ENCODE results near the gene SEPTIN1. TPM values are rescaled to one million over a fixed set of nuclear protein-coding genes. Genes with fewer than 3 reads are reported as not detected.

Gene SEPTIN1
- 0.95 to 2.5 TPM (median 2.2 TPM) in 5 replicates for total RNA-seq (2022; extraction: Qiagen RNA extraction)

GRCh38 chr16:30382111-30382881 lies at the start of gene SEPTIN1:
Gene SEPTIN1, minus strand, starts transcription at chr16:30382561. Its CDS starts 19 bp downstream, at chr16:30382542.

GRCh38 chr16:30429678-30430427 lies 47.5 kb upstream of the SEPTIN1 start, which contains the start of gene DCTPP1:
Gene DCTPP1, minus strand, starts transcription at chr16:30430030. Its CDS starts 50 bp downstream, at chr16:30429980.

GRCh38 chr16:30407102-30407803 lies 24.9 kb upstream of the SEPTIN1 start, which contains the start of gene ZNF771:
Gene ZNF771, plus strand, starts transcription at chr16:30407606. Its CDS starts 448 bp downstream, at chr16:30408054.

GRCh38 chr16:30395155-30395991 lies 13.0 kb upstream of the SEPTIN1 start, which contains the start of gene ZNF48:
Gene ZNF48, plus strand, starts transcription at chr16:30395420. Its CDS starts 375 bp downstream, at chr16:30395795.

GRCh38 chr16:30374538-30374937 lies 7.8 kb downstream of the SEPTIN1 start, which contains the start of gene MYL11:
Gene MYL11, plus strand, starts transcription at chr16:30374802. Its CDS starts 56 bp downstream, at chr16:30374858.

GRCh38 chr16:30370456-30371247 lies 11.7 kb downstream of the SEPTIN1 start, which contains the start of gene TBC1D10B:
Gene TBC1D10B, minus strand, starts transcription at chr16:30370494. Its CDS starts 311 bp downstream, at chr16:30370183.

GRCh38 chr16:30355144-30355953 lies 27.0 kb downstream of the SEPTIN1 start, which contains the start of gene CD2BP2:
Gene CD2BP2, minus strand, starts transcription at chr16:30355308. Its CDS starts 627 bp downstream, at chr16:30354681.

Other genes starting within 250 kb of the SEPTIN1 start
- 1.9 to 2.9 TPM (median 2.0 TPM) in 5 replicates for gene CORO1A, start 199.0 kb downstream of the SEPTIN1 start, total RNA-seq (2022; extraction: Qiagen RNA extraction)
- gene BOLA2B, start 188.9 kb downstream of the SEPTIN1 start, total RNA-seq (2022; extraction: Qiagen RNA extraction), result 116 to 229 TPM (median 187 TPM) in 5 replicates
- gene SLX1A, start 188.7 kb downstream of the SEPTIN1 start, total RNA-seq (2022; extraction: Qiagen RNA extraction), result 13.0 to 20.0 TPM (median 16.4 TPM) in 5 replicates
- gene SULT1A3, start 183.3 kb downstream of the SEPTIN1 start, total RNA-seq (2022; extraction: Qiagen RNA extraction), result 4.3 to 8.0 TPM (median 5.8 TPM) in 5 replicates
- gene NPIPB13, start 134.1 kb downstream of the SEPTIN1 start, total RNA-seq (2022; extraction: Qiagen RNA extraction), result 1.8 to 3.6 TPM (median 2.4 TPM) in 5 replicates
- 63.7 to 70.6 TPM (median 65.1 TPM) in 5 replicates for gene CD2BP2, start 27.3 kb downstream of the SEPTIN1 start, total RNA-seq (2022; extraction: Qiagen RNA extraction)
- gene TBC1D10B, start 12.1 kb downstream of the SEPTIN1 start, total RNA-seq (2022; extraction: Qiagen RNA extraction), result 23.4 to 31.2 TPM (median 30.3 TPM) in 5 replicates
- gene MYL11, start 7.8 kb downstream of the SEPTIN1 start, total RNA-seq (2022; extraction: Qiagen RNA extraction), result 0.27 to 0.84 TPM (median 0.45 TPM) in 4 of 5 replicates, not detected in the other
- gene ZNF48, start 12.9 kb upstream of the SEPTIN1 start, total RNA-seq (2022; extraction: Qiagen RNA extraction), result 12.4 to 14.0 TPM (median 12.9 TPM) in 5 replicates
- 3.7 to 6.0 TPM (median 5.4 TPM) in 5 replicates for gene ZNF771, start 25.0 kb upstream of the SEPTIN1 start, total RNA-seq (2022; extraction: Qiagen RNA extraction)
- 102 to 130 TPM (median 120 TPM) in 5 replicates for gene DCTPP1, start 47.5 kb upstream of the SEPTIN1 start, total RNA-seq (2022; extraction: Qiagen RNA extraction)
- 43.9 to 48.2 TPM (median 45.5 TPM) in 5 replicates for gene SEPHS2, start 63.3 kb upstream of the SEPTIN1 start, total RNA-seq (2022; extraction: Qiagen RNA extraction)
- gene ITGAL, start 90.2 kb upstream of the SEPTIN1 start, total RNA-seq (2022; extraction: Qiagen RNA extraction), result 0.07 to 0.18 TPM (median 0.14 TPM) in 5 replicates
- 38.2 to 49.1 TPM (median 46.7 TPM) in 5 replicates for gene ZNF768, start 144.0 kb upstream of the SEPTIN1 start, total RNA-seq (2022; extraction: Qiagen RNA extraction)
- 3.4 to 4.7 TPM (median 4.3 TPM) in 5 replicates for gene ZNF747, start 152.3 kb upstream of the SEPTIN1 start, total RNA-seq (2022; extraction: Qiagen RNA extraction)
- gene ZNF764, start 175.8 kb upstream of the SEPTIN1 start, total RNA-seq (2022; extraction: Qiagen RNA extraction), result 4.7 to 6.7 TPM (median 5.8 TPM) in 5 replicates
- 4.7 to 7.8 TPM (median 7.0 TPM) in 5 replicates for gene ZNF688, start 189.2 kb upstream of the SEPTIN1 start, total RNA-seq (2022; extraction: Qiagen RNA extraction)
- not detected in 5 replicates for gene ZNF785, start 203.1 kb upstream of the SEPTIN1 start, total RNA-seq (2022; extraction: Qiagen RNA extraction)
- 8.2 to 9.0 TPM (median 8.4 TPM) in 5 replicates for gene ZNF689, start 227.8 kb upstream of the SEPTIN1 start, total RNA-seq (2022; extraction: Qiagen RNA extraction)

Data from A549 treated with AZD2906 at 1 μM for 4 hours (cell line).